ENCODE data around the gene HGD. TPM values are rescaled to one million over a fixed set of nuclear protein-coding genes. Genes with fewer than 3 reads are reported as not detected.

The HGD gene
- total and polyA plus RNA-seq, 10 of the 15 experiments (the other 5 are each of a cell fraction or from before 2014, with no cell fraction given): 0.18 to 0.81 (median 0.40) TPM; not detected in 6

DNA sequence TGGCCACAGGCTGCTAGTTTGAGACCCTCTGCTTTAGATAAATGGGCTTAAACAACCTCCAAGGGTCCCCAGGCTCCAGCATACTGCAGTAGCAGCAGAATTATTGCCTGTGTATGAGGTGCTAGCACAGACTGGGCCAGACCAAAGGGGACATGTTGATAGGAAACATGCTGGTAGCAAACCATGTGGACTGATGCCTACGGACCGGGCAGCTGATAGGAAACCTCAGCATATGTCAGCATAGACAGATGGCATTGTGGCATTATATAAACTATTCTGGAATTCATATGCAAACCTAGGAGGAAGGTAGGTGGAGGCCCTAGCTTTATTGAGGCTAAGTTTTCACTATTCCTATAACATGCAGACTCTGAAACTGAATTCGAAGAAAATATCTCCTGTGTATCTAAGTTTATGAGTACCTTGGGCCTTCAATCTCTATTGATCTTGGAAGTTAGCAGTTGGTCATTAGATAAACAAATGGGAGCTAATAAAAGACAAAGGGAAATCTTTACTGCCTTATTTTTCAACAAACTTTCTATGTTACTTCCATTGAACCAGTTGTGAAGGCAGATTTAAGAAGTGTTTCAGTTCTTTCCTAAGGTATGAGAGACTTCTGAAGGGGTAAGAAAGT lies 1.7 kb upstream of the HGD start:
- no TSS peak for BruUV-seq (replicated peaks)

More for the DNA sequence above, 1.7 kb upstream of the HGD start:
- ChIA-PET SMC1A (ENCODE audit: uncharacterized antibody, unreplicated experiment) (no interaction called here), RAD21 (ENCODE audit: unreplicated experiment) (no interaction called here), CTCF (no interaction called here), POLR2A (no interaction called here)
- in situ Hi-C loops (cut with MboI): no loop called here
- Histone ChIP-seq H2AFZ (ENCODE audit: control insufficient read depth, low read depth, low read length) (no peak overlapping the region), H3K9ac (ENCODE audit: control insufficient read depth, insufficient read depth, low read length) (no peak overlapping the region), H3K79me2 (ENCODE audit: control insufficient read depth, insufficient read depth, low read length) (no peaks in the 10 kb centered on the region), H3K27me3 (replicated peaks in 1 of 2; ENCODE audit: control insufficient read depth in 2 of 2, insufficient read depth in 2 of 2, low read length in 1 of 2) (no peaks in the 10 kb centered on the region), H3K9me3 (replicated peaks; ENCODE audit: control insufficient read depth, insufficient read depth, low read length) (no peaks in the 10 kb centered on the region), H4K20me1 (ENCODE audit: control insufficient read depth, insufficient read depth) (no peaks in the 10 kb centered on the region), H3K4me1 (ENCODE audit: control insufficient read depth, insufficient read depth, low read length) (peaks cover 9% of the 10 kb centered on the region; the same call in 1 of the 2 replicates), H3K4me2 (ENCODE audit: control insufficient read depth, insufficient read depth) (no peak overlapping the region), H3K36me3 (ENCODE audit: control insufficient read depth in 2 of 2, insufficient read depth in 2 of 2, low read length in 1 of 2) (no peaks in the 10 kb centered on the region; a peak in 1 of 4 replicates), H3K27ac (ENCODE audit: control insufficient read depth, insufficient read depth) (no peak overlapping the region), H3K4me3 (no peak overlapping the region)
- DNase-seq (ENCODE audit: low read depth, low spot score) (no peak), ATAC-seq (no peak), FAIRE-seq (no peak)
- intact Hi-C loops (cut with micrococcal nuclease; ENCODE audit: unreplicated experiment): no loop called here
- 100% methylated on average over 3 of the region's 3 CpGs for WGBS (ENCODE audit: insufficient coverage, insufficient replicate concordance, low lambda C conversion rate, missing lambda C conversion rate)
- no peak for TF ChIP-seq KDM1A (IDR thresholded peaks at IDR 0.05; ENCODE audit: borderline replicate concordance)
- TF ChIP-seq FOXK2 (IDR thresholded peaks at IDR 0.05): no peak
- no peak for TF ChIP-seq IKZF2 (IDR thresholded peaks at IDR 0.05)
- TF ChIP-seq, protein P1, sequence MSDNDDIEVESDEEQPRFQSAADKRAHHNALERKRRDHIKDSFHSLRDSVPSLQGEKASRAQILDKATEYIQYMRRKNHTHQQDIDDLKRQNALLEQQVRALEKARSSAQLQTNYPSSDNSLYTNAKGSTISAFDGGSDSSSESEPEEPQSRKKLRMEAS (IDR thresholded peaks at IDR 0.05; ENCODE audit: low read depth, low read length): no peak
- TF ChIP-seq, protein P2, sequence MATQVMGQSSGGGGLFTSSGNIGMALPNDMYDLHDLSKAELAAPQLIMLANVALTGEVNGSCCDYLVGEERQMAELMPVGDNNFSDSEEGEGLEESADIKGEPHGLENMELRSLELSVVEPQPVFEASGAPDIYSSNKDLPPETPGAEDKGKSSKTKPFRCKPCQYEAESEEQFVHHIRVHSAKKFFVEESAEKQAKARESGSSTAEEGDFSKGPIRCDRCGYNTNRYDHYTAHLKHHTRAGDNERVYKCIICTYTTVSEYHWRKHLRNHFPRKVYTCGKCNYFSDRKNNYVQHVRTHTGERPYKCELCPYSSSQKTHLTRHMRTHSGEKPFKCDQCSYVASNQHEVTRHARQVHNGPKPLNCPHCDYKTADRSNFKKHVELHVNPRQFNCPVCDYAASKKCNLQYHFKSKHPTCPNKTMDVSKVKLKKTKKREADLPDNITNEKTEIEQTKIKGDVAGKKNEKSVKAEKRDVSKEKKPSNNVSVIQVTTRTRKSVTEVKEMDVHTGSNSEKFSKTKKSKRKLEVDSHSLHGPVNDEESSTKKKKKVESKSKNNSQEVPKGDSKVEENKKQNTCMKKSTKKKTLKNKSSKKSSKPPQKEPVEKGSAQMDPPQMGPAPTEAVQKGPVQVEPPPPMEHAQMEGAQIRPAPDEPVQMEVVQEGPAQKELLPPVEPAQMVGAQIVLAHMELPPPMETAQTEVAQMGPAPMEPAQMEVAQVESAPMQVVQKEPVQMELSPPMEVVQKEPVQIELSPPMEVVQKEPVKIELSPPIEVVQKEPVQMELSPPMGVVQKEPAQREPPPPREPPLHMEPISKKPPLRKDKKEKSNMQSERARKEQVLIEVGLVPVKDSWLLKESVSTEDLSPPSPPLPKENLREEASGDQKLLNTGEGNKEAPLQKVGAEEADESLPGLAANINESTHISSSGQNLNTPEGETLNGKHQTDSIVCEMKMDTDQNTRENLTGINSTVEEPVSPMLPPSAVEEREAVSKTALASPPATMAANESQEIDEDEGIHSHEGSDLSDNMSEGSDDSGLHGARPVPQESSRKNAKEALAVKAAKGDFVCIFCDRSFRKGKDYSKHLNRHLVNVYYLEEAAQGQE (IDR thresholded peaks at IDR 0.05; ENCODE audit: low read depth, low read length): no peak
- TF ChIP-seq NR2C1 (IDR thresholded peaks at IDR 0.05): no peak
- TF ChIP-seq, protein P3, sequence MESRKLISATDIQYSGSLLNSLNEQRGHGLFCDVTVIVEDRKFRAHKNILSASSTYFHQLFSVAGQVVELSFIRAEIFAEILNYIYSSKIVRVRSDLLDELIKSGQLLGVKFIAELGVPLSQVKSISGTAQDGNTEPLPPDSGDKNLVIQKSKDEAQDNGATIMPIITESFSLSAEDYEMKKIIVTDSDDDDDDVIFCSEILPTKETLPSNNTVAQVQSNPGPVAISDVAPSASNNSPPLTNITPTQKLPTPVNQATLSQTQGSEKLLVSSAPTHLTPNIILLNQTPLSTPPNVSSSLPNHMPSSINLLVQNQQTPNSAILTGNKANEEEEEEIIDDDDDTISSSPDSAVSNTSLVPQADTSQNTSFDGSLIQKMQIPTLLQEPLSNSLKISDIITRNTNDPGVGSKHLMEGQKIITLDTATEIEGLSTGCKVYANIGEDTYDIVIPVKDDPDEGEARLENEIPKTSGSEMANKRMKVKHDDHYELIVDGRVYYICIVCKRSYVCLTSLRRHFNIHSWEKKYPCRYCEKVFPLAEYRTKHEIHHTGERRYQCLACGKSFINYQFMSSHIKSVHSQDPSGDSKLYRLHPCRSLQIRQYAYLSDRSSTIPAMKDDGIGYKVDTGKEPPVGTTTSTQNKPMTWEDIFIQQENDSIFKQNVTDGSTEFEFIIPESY (IDR thresholded peaks at IDR 0.05): no peak
- TF ChIP-seq CEBPB (IDR thresholded peaks at IDR 0.05; ENCODE audit: borderline replicate concordance in 1 of 2, low read depth in 2 of 2, low read length in 2 of 2): no peak
- no peak for TF ChIP-seq TCF12 (IDR thresholded peaks at IDR 0.05; ENCODE audit: low read depth, low read length)
- no peak for TF ChIP-seq SMAD1 (IDR thresholded peaks at IDR 0.05; ENCODE audit: low read depth, partially characterized antibody)
- TF ChIP-seq, protein P4, sequence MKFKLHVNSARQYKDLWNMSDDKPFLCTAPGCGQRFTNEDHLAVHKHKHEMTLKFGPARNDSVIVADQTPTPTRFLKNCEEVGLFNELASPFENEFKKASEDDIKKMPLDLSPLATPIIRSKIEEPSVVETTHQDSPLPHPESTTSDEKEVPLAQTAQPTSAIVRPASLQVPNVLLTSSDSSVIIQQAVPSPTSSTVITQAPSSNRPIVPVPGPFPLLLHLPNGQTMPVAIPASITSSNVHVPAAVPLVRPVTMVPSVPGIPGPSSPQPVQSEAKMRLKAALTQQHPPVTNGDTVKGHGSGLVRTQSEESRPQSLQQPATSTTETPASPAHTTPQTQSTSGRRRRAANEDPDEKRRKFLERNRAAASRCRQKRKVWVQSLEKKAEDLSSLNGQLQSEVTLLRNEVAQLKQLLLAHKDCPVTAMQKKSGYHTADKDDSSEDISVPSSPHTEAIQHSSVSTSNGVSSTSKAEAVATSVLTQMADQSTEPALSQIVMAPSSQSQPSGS (IDR thresholded peaks at IDR 0.05; ENCODE audit: low read length): no peak
- TF ChIP-seq RAD21 (IDR thresholded peaks at IDR 0.05; ENCODE audit: insufficient read depth, low read depth, low read length): no peak
- no peak for TF ChIP-seq GATAD2B (conservative IDR thresholded peaks at IDR 0.05; ENCODE audit: low read depth)
- no peak for TF ChIP-seq MYC (IDR thresholded peaks at IDR 0.05; ENCODE audit: insufficient read depth, insufficient read length, insufficient replicate concordance, low read length, severe bottlenecking)
- no peak for TF ChIP-seq YBX1 (IDR thresholded peaks at IDR 0.05)
- no peak for TF ChIP-seq EED (IDR thresholded peaks at IDR 0.05; ENCODE audit: low read depth)

Measured in GM12878 (cell line).